IPS DF 6.9 (cell line): ENCODE results near the gene MEX3C.

Experiments used
- DNase-seq: peaks from one replicate; pipeline ENCODE4 v3.0.0-alpha.2; 2013; ENCODE audit warnings: low read depth, low spot score
- H3K27ac ChIP-seq: one replicate; pipeline ENCODE4 v1.5.1; 2013; ENCODE audit warnings: low read length, control low read depth
- H3K27me3 ChIP-seq: 2 replicates; pipeline ENCODE4 v1.6.1; 2013; ENCODE audit warnings: mild to moderate bottlenecking, low read length; ENCODE audit not compliant: control insufficient read depth, insufficient read depth
- H3K36me3 ChIP-seq: 2 replicates; pipeline ENCODE4 v1.6.1; 2013; ENCODE audit warnings: low read length; ENCODE audit not compliant: control insufficient read depth, insufficient read depth
- H3K4me1 ChIP-seq: 2 replicates; pipeline ENCODE4 v1.6.1; 2013; ENCODE audit warnings: low read length; ENCODE audit not compliant: control insufficient read depth, insufficient read depth
- H3K4me3 ChIP-seq: 2 replicates; pipeline ENCODE4 v1.5.1; 2013; ENCODE audit warnings: mild to moderate bottlenecking, low read length
- H3K9me3 ChIP-seq: 2 replicates; pipeline ENCODE4 v1.6.1; 2013; ENCODE audit warnings: low read length, inconsistent platforms; ENCODE audit not compliant: control insufficient read depth, insufficient read depth
- WGBS: extraction: QIAGEN DNeasy Blood & Tissue Kit; methylation state at CpG from one replicate; pipeline ENCODE4 v1.1.7; 2013; ENCODE audit warnings: mixed read lengths, missing lambda C conversion rate; ENCODE audit not compliant: insufficient read length, insufficient coverage; 5-methylcytosine and 5-hydroxymethylcytosine counted together

MEX3C gene

GRCh38 chr18:51191128-51191717 is 6.3 kb downstream of the MEX3C start:
- H3K27ac ChIP-seq = no peak overlapping the region
- H3K9me3 ChIP-seq = no peaks in the 10 kb centered on the region
- H3K36me3 ChIP-seq = no peaks in the 10 kb centered on the region; the same call in 1 of the 2 replicates
- H3K4me1 ChIP-seq = 0 out of 2 replicates have a peak, but pooled peaks cover 2% of the 10 kb centered on the region
- no CpG with 5 or more reads among the region's 4 CpGs for WGBS
- no peaks in the 10 kb centered on the region for H3K27me3 ChIP-seq
- DNase-seq = no peak
- no peak overlapping the region for H3K4me3 ChIP-seq

- Histone ChIP-seq H3K9me3 (no peaks in the 10 kb centered on the region), H3K4me3 (no peak overlapping the region), H3K36me3 (no peaks in the 10 kb centered on the region; the same call in 1 of the 2 replicates), H3K27me3 (no peaks in the 10 kb centered on the region), H3K4me1 (0 out of 2 replicates have a peak, but pooled peaks cover 2% of the 10 kb centered on the region), H3K27ac (no peak overlapping the region)
- DNase-seq = no peak
Observed at GRCh38 chr18:51190000-51190399, 7.5 kb downstream of the MEX3C start.

GRCh38 chr18:51188024-51188701 is 9.3 kb downstream of the MEX3C start:
- Histone ChIP-seq H3K36me3 (peaks cover 2% of the 10 kb centered on the region; the same call in 1 of the 2 replicates), H3K27me3 (no peaks in the 10 kb centered on the region), H3K9me3 (no peaks in the 10 kb centered on the region), H3K4me1 (0 out of 2 replicates have a peak, but pooled peaks cover 2% of the 10 kb centered on the region), H3K27ac (no peak overlapping the region), H3K4me3 (no peak overlapping the region)
- no peak for DNase-seq
- no CpG with 5 or more reads among the region's 6 CpGs for WGBS

DNA sequence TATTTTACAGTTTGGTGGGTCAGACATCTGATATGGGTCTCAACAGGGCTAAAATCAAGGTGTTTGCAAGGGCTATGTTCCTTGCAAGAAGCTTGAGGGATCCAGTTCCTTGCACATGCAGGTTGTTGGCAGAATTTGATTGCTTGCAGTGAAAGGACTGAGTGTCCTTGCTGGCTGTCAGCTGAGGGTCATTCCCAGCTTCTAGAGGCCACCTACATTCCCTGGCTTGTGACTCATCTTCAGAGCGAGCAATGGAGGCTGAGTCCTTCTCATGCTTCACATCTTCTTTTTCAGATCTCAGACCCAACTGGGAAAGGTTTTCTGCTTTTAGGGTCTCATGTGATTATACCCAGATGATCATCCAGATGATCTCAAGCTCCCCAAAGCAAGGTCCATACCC is 12.4 kb downstream of the MEX3C start:
- H3K27ac ChIP-seq = no peak overlapping the region
- H3K4me3 ChIP-seq = no peak overlapping the region
- no peak for DNase-seq
- WGBS = no CpG with 5 or more reads among the region's 1 CpG
- H3K27me3 ChIP-seq = no peaks in the 10 kb centered on the region
- no peaks in the 10 kb centered on the region for H3K9me3 ChIP-seq
- H3K36me3 ChIP-seq = peaks cover 2% of the 10 kb centered on the region; the same call in 1 of the 2 replicates
- 0 out of 2 replicates have a peak, but pooled peaks cover 2% of the 10 kb centered on the region for H3K4me1 ChIP-seq

GRCh38 chr18:51184091-51184457 is 13.4 kb downstream of the MEX3C start:
- Histone ChIP-seq H3K27me3 (no peaks in the 10 kb centered on the region), H3K4me3 (no peak overlapping the region), H3K4me1 (0 out of 2 replicates have a peak, but pooled peaks cover 2% of the 10 kb centered on the region), H3K9me3 (no peaks in the 10 kb centered on the region), H3K27ac (no peak overlapping the region), H3K36me3 (peaks cover 2% of the 10 kb centered on the region; the same call in 1 of the 2 replicates)
- DNase-seq = no peak
- no CpG with 5 or more reads among the region's 1 CpG for WGBS

- H3K27me3 ChIP-seq = no peaks in the 10 kb centered on the region
- no CpG with 5 or more reads among the region's 1 CpG for WGBS
- H3K36me3 ChIP-seq = peaks cover 2% of the 10 kb centered on the region; the same call in 1 of the 2 replicates
- no peak for DNase-seq
- H3K4me1 ChIP-seq = 0 out of 2 replicates have a peak, but pooled peaks cover 2% of the 10 kb centered on the region
- H3K4me3 ChIP-seq = no peak overlapping the region
- H3K9me3 ChIP-seq = no peaks in the 10 kb centered on the region
- no peak overlapping the region for H3K27ac ChIP-seq
Observed at GRCh38 chr18:51183372-51184090, 13.9 kb downstream of the MEX3C start.

DNA sequence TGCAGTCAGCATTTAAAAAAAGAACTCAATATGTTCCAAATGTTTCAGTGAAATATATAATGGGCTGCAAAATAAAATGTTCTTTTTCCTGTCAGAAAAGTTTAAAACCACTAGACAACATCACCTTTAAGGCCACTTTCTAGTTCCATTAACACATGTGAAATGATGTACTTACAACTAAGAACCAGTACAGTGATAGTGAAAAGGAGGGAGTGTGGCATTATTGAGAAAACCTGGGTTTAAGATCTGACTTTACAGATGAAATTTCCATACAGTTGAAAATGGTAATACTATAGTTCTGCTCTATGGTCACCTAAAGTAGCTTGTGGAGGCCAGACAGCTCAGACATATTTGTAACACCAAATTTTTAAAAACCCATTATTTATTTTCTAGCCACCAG is 14.7 kb downstream of the MEX3C start:
- no peaks in the 10 kb centered on the region for H3K27me3 ChIP-seq
- H3K36me3 ChIP-seq = peaks cover 2% of the 10 kb centered on the region; the same call in 1 of the 2 replicates
- H3K27ac ChIP-seq = no peak overlapping the region
- no peaks in the 10 kb centered on the region for H3K9me3 ChIP-seq
- DNase-seq = no peak
- 0 out of 2 replicates have a peak, but pooled peaks cover 2% of the 10 kb centered on the region for H3K4me1 ChIP-seq
- no peak overlapping the region for H3K4me3 ChIP-seq

- Histone ChIP-seq H3K4me1 (peaks cover 2% of the 10 kb centered on the region), H3K27ac (no peak overlapping the region), H3K4me3 (no peak overlapping the region), H3K27me3 (no peaks in the 10 kb centered on the region), H3K36me3 (peaks cover 7% of the 10 kb centered on the region; the same call in 1 of the 2 replicates), H3K9me3 (no peaks in the 10 kb centered on the region)
- DNase-seq = no peak
- WGBS = no CpG with 5 or more reads among the region's 1 CpG
Observed at GRCh38 chr18:51171625-51172259, 25.7 kb downstream of the MEX3C start.

DNA sequence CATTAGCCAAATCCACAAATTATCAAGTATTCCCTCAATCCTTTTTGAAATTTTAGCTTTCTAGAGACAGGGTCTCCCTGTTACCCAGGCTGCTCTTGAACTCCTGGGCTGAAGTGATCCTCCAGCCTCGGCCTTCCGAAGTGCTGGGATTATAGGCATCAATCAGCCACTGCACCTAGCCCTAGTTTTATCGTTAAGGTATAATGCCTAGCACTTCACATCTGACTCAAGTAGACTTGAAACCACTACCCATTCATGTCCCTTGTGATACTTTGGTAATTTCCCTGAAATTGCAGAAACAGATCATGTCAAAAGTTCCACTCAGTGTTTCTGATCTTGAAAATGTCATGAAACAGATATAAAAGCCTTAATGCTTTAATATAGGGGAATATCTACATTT is 26.3 kb downstream of the MEX3C start:
- DNase-seq = no peak
- H3K4me1 ChIP-seq = peaks cover 4% of the 10 kb centered on the region
- H3K27ac ChIP-seq = no peak overlapping the region
- H3K36me3 ChIP-seq = peaks cover 4% of the 10 kb centered on the region; the same call in 1 of the 2 replicates
- H3K4me3 ChIP-seq = no peak overlapping the region
- no peaks in the 10 kb centered on the region for H3K9me3 ChIP-seq
- no peaks in the 10 kb centered on the region for H3K27me3 ChIP-seq
- WGBS = no CpG with 5 or more reads among the region's 3 CpGs

DNA sequence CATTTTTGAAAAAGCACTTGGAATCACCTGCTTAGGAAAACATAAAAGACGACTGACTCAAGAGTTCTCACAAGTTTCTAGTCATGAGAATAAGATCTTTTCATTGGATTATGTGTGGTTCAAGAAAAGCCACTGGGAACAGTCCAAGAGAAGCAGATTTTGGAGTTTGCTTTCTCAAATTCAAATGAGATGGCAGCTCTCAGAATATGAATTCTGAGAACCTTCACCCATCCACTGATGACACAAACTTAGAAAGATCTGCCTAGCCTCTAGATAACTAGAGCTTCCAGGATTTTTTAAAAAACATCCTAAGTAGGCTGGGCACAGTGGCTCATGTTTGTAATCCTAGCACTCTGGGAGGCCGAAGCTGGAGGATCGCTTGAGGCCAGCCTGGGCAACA is 26.8 kb downstream of the MEX3C start:
- no peaks in the 10 kb centered on the region for H3K27me3 ChIP-seq
- no peaks in the 10 kb centered on the region for H3K9me3 ChIP-seq
- no CpG with 5 or more reads among the region's 3 CpGs for WGBS
- no peak overlapping the region for H3K27ac ChIP-seq
- DNase-seq = no peak
- peaks cover 2% of the 10 kb centered on the region; the same call in 1 of the 2 replicates for H3K36me3 ChIP-seq
- H3K4me1 ChIP-seq = peaks cover 4% of the 10 kb centered on the region
- H3K4me3 ChIP-seq = no peak overlapping the region
